GM12873 (cell line): ENCODE data around the gene LPP.

Experiments
- TF ChIP-seq, protein P1 (sequence below): IDR thresholded peaks from 2 replicates; pipeline ENCODE4 v1.5.1; 2012; ENCODE audit warnings: low read depth, mild to moderate bottlenecking, moderate library complexity, low read length, control low read depth; ENCODE audit not compliant: insufficient read depth; ENCODE audit errors: missing control alignments

LPP gene

DNA sequence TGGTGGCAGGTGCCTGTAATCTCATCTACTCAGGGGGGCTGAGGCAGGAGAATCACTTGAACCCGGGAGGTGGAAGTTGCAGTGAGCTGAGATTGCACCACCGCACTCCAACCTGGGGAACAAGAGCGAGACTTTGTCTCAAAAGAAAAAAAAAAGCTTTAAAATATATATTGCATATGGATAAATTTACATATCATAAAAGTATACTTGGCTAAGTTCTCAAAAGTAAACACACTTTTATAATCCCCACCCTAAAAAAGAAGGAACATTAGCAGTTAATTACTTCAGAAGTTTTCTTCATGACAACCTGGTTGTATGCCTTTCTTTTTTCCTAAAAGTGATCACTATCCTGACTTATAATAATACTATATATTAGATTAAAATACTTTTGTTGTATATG lies 648.7 kb downstream of the LPP start:
- TF ChIP-seq, protein P1, sequence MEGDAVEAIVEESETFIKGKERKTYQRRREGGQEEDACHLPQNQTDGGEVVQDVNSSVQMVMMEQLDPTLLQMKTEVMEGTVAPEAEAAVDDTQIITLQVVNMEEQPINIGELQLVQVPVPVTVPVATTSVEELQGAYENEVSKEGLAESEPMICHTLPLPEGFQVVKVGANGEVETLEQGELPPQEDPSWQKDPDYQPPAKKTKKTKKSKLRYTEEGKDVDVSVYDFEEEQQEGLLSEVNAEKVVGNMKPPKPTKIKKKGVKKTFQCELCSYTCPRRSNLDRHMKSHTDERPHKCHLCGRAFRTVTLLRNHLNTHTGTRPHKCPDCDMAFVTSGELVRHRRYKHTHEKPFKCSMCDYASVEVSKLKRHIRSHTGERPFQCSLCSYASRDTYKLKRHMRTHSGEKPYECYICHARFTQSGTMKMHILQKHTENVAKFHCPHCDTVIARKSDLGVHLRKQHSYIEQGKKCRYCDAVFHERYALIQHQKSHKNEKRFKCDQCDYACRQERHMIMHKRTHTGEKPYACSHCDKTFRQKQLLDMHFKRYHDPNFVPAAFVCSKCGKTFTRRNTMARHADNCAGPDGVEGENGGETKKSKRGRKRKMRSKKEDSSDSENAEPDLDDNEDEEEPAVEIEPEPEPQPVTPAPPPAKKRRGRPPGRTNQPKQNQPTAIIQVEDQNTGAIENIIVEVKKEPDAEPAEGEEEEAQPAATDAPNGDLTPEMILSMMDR, result no peak

DNA sequence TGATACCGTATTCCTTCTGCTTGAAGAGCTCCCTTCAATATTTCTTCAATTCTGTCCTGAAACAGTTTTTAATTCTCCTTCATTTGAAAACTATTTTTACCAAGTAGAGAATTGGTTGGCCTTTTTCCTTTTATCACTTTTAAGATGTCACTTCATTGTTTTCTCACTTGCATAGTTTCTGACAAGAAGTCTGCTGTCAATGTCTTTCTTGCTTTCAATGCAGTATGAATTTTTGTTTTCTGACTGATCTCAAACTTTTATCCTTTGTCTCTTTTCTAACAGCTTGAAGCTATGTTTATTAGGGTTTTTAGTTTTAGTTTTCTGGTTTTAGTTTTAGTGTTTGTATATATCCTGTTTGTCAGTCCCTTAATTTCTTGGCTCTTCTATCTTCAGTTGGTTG lies 653.0 kb downstream of the LPP start:
- TF ChIP-seq, protein P1, result no peak

DNA sequence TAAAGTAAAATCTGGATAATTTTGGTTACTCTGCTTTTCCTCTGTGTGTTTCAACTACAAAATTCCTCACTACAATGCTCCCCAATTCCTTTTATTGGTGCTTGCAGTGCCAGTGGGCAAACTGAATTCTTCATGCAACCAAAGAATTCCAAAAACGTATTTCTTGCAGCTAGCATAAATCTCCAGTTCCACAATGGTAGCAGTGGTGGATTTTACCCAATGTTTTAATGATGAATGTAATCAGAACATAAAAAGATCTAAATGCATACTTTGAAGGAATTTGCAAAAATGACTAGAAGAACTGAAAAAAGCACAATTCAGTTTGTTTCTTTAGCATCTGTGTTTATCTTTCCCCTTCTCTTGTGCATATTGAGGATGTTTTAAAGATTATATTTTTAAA lies 658.2 kb downstream of the LPP start:
- TF ChIP-seq, protein P1, result no peak

DNA sequence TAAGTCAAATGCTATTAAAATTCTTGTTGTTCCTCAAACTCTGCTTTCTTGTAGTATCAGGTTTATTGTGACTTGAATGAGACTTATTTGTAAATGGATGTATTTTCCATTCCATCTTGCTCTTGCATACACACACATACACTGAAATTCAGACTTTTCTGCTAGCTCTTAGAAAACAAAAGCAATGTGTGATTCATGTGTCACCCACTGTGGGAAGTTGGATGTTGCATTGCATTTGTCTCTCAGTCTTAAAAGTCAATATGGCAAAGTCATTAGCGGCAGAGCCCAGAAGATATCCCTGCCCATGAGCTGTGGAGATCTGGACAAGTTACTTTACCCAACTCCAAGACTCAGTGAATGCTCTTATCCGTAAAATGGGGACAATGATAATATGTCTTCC lies 660.6 kb downstream of the LPP start:
- TF ChIP-seq, protein P1, result no peak

DNA sequence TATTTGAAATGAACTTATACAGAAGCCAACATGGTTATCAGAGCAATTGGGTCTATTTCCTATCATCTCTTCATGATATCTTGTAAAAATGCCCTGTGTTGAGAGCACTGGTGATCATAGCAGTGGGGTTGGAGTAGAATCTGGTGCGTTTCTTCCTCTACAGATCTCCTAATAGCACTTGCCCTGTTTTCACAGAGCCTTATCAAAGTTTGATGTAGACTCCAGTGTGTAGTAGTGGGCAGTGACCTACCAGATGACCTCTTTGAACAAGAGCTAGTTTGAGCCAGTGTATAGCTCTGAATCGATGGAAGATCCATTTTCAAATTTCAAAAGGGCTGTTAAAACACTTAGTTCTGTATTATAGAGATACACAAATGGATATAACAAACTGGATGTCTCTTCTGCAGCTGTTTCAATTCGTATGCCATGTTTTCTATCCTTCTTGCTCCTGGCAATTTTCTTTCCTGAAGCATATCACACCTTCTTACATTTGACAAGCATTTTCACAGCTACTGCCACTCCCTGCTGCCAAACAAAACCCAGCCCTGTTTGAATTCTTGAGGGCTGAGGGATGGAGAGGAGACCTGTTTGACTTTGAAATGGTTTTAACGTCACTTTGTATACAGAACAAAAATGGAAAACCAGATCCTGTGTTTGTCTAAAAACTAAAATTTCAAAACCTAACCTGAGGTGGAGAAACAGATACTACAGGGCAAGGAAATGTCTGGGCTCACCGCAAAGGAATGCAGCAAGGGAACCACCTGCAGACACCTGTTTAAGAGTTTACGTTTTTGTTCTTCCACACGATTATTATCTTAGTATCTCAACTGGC lies 663.4 kb downstream of the LPP start:
- TF ChIP-seq, protein P1, result no peak

DNA sequence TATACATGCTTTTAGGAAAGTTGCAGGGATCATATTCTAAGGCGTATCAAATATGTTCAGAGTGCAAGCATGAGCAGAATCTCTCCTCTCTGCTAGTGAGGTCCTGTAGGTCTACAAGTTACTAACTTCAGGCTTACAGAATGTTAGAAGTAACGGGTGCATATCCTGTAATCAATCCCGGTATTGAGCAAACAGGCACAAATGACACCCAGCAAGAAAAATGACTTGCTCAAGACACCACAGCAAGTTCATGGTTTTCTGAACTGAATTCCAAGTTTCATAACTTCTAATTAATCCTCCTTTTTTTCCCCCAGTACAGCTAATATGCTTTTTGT lies 663.9 kb downstream of the LPP start:
- TF ChIP-seq, protein P1, result no peak

DNA sequence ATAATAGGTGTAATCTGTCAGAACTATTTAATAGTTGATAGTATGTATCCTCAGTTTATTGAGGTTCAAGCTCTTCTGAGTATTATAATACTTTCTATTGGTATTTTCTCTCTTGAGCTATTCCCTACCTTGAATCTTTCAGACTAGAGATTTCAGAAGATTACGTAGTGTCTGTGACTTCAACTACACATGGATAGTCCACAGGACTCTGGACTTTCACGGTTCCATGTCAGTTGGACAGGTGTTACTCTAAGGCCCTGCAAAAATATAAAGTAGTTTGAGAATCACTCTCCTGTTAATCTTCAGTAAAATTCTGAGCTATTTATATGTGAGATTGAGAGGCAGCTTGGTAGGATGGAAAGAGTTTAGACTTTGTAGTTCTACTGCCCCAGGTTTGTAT lies 664.3 kb downstream of the LPP start:
- TF ChIP-seq, protein P1, result no peak

DNA sequence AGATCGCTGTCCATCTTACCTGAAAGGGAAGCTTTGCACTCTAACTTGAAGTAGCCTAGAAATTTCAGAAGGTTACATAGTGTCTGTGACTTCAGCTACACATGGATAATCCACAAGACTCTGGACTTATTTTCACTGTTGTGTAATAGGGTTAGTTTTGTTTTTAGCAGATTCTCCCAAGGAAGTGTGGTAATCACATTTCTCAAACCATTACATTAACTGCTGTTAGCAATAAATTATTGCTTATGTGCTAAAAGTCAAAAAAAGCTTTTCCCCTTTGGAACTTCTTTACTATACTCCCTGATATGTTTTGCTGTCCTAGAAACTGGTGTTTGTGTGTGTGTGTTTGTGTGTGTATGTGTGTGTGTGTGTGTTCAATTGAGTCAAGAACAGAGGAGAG lies 666.0 kb downstream of the LPP start:
- TF ChIP-seq, protein P1, result no peak
